Lung microvascular endothelial cell (primary cell): ENCODE measurements around the gene SMIM28. TPM values are rescaled to one million over a fixed set of nuclear protein-coding genes. Genes with fewer than 3 reads are reported as not detected.
"Not testable (repeated sequence)": the region's sequence is repeated elsewhere in the genome, so short reads cannot be mapped to it uniquely, and the experiment has no call there.

ENCODE experiments used
- DNase-seq, 2 donors: peaks; one replicate each; pipeline versions ENCODE4 v3.0.0 to v3.0.0-alpha.2; 2010; ENCODE audit warnings: low read depth in 2 of 2
- total RNA-seq: library from RNA; depleted of rRNA; stranded (reverse); fragments of >200 nt; gene quantifications from 2 replicates; pipeline ENCODE4 v1.2.1, GENCODE V29; 2014

Gene SMIM28
- total RNA-seq, 1 donor from 2014 or later, result not detected

- DNase-seq, result peak in 1 of 2 donors; percentile 25
These were observed 27.1 kb downstream of the SMIM28 start for GRCh38 chr6:138404666-138405337.

DNA sequence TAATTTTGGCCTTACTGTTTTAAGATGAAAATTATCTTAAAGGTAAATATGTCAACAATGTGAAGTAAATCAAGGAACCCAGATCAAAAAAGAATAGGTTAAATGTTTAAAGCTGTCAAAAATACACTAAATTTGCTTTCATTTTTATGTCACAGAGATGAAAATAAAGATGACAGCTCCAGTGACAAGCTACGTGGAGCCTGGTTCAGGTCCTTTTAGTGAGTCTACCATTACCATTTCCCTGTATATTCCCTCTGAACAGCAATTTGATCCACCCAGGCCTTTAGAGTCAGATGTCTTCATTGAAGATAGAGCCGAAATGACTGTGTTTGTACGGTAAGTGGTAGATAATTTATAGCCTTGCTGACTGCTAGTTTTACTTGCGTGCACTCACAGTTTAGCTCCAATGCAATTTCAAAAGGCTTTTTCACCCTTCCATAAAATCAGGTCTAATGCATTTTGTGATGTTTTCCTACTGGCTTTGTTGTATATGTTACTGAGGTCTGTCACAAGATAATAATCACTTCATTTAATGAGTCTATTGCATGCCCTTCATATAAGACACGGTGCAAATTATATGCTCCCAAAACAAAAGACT, 28.2 kb downstream of the SMIM28 start:
- DNase-seq, result no peak

GRCh38 chr6:138406443-138406842, 28.7 kb downstream of the SMIM28 start:
- no peak for DNase-seq

DNA sequence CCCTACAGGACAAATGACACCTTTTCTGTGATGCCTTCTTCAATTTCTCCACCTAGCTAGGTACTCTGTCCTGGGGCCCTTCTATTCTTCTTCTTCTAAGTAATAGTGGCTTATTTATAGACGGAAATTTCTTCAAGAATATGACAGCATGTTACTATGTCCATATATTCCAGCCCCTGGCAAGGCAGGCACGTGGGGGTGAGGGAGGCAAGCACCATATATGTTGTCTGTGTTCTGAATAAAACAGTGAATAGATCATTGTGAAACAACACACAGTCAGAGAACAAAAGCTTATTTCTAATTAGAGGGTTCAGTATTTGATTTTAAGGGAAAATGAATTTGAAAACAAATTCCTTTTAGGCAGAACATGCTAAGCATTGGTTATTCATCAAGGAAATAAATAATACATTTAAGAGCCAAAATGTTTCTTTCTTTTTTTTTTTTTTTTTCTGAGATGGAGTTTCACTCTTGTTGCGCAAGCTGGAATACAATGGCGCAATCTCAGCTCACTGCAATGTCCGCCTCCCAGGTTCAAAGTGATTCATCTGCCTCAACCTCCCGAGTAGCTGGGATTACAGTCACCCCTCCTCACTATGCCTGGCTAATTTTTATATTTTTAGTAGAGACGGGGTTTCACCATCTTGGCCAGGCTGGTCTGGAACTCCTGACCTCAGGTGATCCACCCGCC, 32.5 kb downstream of the SMIM28 start:
- no peak for DNase-seq

DNA sequence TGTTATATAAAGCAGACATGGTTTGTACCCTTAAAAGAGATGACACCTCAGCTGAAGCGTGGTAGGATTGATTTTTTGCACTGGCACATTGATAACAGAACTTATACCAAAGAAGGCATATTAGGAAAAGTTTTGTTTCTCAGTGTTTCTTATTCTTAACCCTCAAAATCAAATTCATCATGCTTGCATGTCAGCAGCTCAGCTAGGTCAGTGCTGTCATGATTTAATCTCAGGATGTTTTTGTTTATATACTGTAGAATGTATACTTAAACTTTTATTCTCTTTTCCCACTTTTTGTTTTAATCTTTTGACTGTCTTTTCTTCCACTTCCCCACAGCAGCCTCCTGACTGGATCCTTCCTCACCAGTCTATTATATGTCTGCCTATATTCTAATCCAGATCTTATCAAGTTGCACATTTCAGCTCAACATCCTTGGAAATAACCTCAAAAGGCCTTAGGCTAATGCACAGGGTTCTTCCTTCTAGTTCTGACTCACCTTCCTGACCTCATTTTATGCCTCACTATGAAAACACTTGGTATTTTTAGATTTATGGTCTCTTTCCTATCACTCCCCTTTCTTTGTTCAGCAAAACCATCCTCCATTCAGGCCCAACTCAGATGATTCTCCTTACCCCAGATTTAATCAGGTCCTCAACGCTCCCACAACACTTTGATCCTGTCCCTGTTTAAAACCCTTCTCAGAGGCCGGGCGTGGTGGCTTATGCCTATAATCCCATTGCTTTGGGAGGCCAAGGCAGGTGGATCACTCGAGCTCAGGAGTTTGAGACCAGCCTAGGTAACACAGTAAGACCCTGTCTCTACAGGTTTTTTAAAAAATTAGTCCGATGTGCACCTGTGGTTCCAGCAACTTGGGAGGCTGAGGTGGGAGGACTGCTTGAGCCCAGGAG, 33.5 kb downstream of the SMIM28 start:
- peak in 1 of 2 donors; percentile 90 for DNase-seq

- no peak for DNase-seq
These were observed 37.4 kb downstream of the SMIM28 start for GRCh38 chr6:138415125-138415524.

DNA sequence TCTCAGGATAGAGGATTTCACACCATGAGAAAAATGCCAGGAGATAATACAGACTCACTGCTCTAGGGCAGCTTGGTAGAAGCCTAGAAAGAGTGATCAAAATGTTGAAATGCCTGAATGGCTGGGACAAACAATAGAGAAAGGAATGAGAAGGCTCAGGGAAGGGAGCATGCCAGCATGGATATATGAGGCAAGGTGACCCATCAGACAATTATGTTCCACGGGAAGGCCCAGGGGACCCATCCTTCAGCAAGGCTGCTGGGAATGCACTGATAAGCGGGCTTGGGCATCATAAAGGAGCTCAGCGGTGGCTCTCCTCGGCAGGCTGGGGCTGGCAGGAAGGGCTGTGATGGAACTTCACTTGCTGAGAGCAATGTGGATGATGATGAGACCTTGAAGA, 38.5 kb downstream of the SMIM28 start:
- DNase-seq, result no peak

DNA sequence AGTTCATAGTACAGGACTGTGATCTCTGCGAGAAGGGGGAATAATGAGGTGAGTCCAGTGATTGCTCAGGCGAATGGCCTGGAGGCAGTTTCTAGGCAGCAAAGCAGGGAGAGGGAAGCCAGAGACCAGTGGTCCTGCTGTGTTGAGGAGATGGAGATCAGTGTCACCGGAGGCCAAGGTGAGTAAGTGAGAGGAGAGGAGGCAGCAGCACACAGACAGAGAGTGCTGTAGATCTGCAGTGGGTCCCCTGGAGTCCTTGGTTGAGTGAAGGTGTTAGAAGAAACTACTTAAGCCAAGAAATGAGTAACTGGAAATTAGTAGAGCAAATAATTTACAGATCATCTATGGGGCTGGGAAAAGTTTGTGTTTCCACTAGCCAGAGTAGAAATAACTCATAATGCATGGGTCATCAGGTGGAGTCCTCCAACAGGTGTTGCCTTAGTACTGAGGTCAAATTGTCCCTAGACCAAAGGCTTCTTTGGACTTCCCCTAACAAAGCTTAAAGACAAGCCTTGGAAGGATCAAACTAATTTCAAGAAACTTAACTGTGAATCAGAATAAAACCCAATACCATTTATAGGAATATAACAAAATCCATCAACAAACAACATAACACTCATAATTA, 39.9 kb downstream of the SMIM28 start:
- DNase-seq, result no peak

- DNase-seq, result no peak
These were observed 40.5 kb downstream of the SMIM28 start for GRCh38 chr6:138418118-138418742.

- DNase-seq, result no peak
These were observed 42.1 kb downstream of the SMIM28 start for GRCh38 chr6:138419766-138420165.

DNA sequence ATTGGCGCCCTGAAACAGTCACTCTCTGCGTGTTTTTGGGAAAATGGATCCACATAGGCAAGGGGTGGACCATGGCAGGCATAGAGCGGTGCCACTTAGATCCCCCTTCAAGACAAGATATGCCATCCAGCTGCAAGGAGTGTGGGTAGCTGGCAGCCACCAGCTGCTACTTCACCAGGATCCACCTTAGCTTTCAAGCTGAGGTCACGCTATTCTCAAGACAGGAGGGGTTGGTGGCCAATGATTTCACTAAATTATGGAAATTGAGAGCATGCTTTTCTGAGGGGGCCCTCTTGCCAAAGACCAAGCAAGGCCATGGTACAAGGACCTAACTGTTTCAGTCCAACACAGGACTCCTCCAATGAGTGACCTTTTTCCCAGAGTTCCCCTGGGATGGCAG, 42.7 kb downstream of the SMIM28 start:
- no peak for DNase-seq

- DNase-seq, result no peak
These were observed 43.4 kb downstream of the SMIM28 start for GRCh38 chr6:138421089-138421488.

GRCh38 chr6:138421608-138422007, 43.9 kb downstream of the SMIM28 start:
- DNase-seq, result no peak

GRCh38 chr6:138422861-138423260, 45.2 kb downstream of the SMIM28 start:
- peak in 1 of 2 donors; percentile 74 for DNase-seq

- no peak for DNase-seq
These were observed 46.5 kb downstream of the SMIM28 start for GRCh38 chr6:138424004-138424904.

DNA sequence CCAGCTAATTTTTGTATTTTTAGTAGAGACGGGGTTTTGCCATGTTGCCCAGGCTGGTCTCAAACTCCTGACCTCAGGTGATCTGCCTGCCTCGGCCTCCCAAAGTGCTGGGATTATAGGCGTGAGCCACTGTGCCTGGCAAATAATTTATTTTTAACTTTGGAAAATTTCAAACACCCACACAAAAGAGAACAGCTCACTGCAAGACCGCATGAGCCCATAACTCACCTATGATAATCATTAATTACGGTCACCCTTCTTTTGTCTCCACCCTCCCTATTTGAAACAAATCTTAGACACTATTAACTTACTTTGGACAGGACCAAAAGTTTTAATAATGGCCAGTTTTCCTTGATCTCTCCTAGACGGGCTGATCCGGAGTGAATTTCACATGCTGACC, 47.6 kb downstream of the SMIM28 start:
- not testable (repeated sequence) for DNase-seq

DNA sequence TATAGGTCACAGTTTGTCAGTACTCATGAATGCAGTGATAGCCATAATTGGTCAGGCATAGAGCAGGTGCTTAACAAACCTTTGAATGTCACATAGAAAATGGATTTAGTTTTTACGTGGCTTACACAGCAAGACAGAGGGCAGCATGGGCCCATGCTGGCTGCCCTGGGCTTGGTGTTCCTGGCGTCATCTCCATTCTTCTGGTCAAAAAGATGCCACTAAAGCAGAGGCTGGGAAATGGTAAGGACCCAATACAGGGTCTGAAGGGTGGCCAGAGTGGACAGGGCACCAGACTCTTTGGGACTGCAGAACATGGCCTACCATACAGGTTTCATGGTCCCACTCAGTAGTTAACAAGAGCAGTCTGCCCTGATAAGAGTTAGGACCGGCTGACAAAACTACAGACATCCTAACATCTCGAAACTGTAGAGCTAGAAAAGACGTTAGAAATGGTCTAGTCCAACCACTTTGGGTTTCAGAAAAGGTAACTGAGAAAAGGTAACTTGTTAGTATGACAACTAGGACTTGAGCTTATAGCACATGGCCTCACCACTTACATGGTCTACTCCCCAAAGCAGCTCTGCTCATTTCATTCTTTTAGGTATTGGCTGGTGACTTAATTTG, 48.9 kb downstream of the SMIM28 start:
- no peak for DNase-seq

GRCh38 chr6:138427701-138428100, 50.0 kb downstream of the SMIM28 start:
- no peak for DNase-seq

GRCh38 chr6:138428944-138429598, 51.4 kb downstream of the SMIM28 start:
- DNase-seq, result peak; percentile 73 to 78
